H1 (cell line): ENCODE data around the gene EXTL1. TPM values are rescaled to one million over a fixed set of nuclear protein-coding genes. Genes with fewer than 3 reads are reported as not detected.

Experiments
- KDM4A ChIP-seq: IDR thresholded peaks from one replicate; pipeline ENCODE4 v1.7.1; 2012; ENCODE audit warnings: low read depth, mild to moderate bottlenecking, moderate library complexity, low read length, inconsistent platforms; ENCODE audit not compliant: severe bottlenecking
- RXRA ChIP-seq: IDR thresholded peaks from 2 replicates; pipeline ENCODE4 v1.6.1; 2011; ENCODE audit warnings: low read depth, mild to moderate bottlenecking, low read length, moderate library complexity; ENCODE audit not compliant: insufficient read depth
- ZNF274 ChIP-seq: IDR thresholded peaks from 2 replicates; pipeline ENCODE4 v1.7.0; 2012; ENCODE audit warnings: low read length, borderline replicate concordance; ENCODE audit errors: extremely low read depth
- polyA plus RNA-seq, 7 experiments: library from polyadenylated mRNA; depleted of rRNA in 3 of 7; stranded (reverse) in 5 of 7; unstranded in 2 of 7; fragments of >200 nt in 5 of 7; fragments of 200-250 nt in 2 of 7; gene quantifications; 1 replicate in 5 of 7; 2 replicates in 1 of 7; 4 replicates in 1 of 7; pipeline versions ENCODE4 v1.2.1 to v1.2.3, GENCODE V29; 2011 to 2013; ENCODE audit warnings: missing spikeins in 2 of 7, mixed read lengths in 2 of 7
- total RNA-seq: library from RNA; stranded (reverse); fragmentation: NEBNext Ultra II Directional; extraction: Animal tissue kit (Norgen Biotek cat#: 25700); gene quantifications from 2 replicates; pipeline ENCODE4 v1.2.1, GENCODE V29; 2021
- TF ChIP-seq, protein P1 (sequence below): IDR thresholded peaks from 2 replicates; pipeline ENCODE4 v1.6.1; 2012; ENCODE audit warnings: inconsistent platforms

EXTL1 gene
- total and polyA plus RNA-seq, 2 of the 8 experiments (the other 6 are each of a cell fraction or from before 2014, with no cell fraction given), result 0.89 to 1.2 TPM

DNA sequence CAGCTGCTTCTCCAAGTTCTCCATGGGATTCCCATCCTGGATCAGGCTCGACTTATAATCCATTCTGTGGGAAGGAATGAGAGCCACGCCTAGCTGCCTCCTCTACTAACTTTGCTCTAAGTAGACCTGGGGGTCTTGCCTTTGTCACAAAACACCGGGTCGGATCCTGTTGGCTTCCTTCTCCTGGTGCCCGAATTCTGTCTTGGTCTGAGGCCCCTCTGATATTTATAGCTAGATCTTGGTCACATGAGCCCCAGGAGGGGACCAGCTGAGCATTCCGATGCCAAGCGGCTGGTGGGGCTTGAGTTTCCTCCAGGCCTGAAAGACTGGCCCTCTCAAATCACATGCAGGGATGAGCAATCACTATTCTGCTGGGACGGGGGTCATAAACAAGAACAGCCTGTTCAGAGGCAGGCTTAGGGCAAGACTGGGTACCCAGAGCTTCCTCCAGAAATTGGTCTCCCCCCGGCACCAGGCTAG is 45.9 kb downstream of the EXTL1 start, which contains the start of gene TRIM63 (continued):
- no peak for TF ChIP-seq RXRA
- TF ChIP-seq KDM4A, result no peak
- TF ChIP-seq, protein P1, sequence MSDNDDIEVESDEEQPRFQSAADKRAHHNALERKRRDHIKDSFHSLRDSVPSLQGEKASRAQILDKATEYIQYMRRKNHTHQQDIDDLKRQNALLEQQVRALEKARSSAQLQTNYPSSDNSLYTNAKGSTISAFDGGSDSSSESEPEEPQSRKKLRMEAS, result no peak
- no peak for TF ChIP-seq ZNF274
